GM19025 (cell line): Measurements from ENCODE around the gene HRG.

Experiments used
- ATAC-seq: cut with Tn5 transposase; IDR thresholded peaks from one replicate; pipeline ENCODE4 v1.9.1; 2021; ENCODE audit warnings: mild to moderate bottlenecking, low read depth, moderate library complexity; ENCODE audit not compliant: unreplicated experiment

The HRG gene

DNA sequence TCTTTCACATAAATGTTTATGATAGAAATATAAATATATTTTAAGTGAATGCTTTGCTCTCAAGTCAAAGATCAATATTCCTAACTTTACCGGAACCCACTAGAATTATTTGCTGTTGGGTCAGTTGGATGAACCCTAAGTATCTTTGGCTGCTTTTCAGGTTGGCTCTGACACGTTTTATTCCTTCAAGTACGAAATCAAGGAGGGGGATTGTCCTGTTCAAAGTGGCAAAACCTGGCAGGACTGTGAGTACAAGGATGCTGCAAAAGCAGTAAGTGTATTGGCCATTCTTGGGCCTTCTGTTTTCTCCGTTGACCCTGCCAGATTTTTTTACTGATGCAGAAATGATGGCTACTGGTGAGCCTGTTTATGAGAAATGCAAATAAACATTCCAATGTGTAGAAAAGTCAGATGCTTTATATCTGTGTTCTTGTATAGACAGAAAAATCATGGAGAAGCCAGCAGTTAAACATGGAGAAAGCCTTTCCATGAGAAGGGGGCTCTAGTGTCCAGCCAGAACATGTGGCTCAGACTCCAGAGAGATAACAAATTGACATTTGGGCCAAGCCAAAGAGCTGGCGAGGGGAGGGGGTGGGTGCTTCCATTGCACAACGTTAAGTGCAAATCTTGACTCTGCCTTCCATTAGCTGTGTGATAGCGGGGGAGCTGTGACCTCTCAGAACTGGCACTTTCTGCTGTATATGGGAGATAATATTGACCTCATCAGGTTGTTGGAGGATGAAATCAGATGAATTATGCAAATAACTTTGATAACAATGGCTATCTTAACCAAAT, 54.3 kb downstream of the HRG start:
- ATAC-seq, result no peak

GRCh38 chr3:186722457-186722856, 56.6 kb downstream of the HRG start:
- no peak for ATAC-seq

- no peak for ATAC-seq
These were observed 59.1 kb downstream of the HRG start for GRCh38 chr3:186724911-186725310.
